ENCODE data around the gene MAP3K2.
"Not testable (repeated sequence)": the region's sequence is repeated elsewhere in the genome, so short reads cannot be mapped to it uniquely, and the experiment has no call there.

Gene MAP3K2

DNA sequence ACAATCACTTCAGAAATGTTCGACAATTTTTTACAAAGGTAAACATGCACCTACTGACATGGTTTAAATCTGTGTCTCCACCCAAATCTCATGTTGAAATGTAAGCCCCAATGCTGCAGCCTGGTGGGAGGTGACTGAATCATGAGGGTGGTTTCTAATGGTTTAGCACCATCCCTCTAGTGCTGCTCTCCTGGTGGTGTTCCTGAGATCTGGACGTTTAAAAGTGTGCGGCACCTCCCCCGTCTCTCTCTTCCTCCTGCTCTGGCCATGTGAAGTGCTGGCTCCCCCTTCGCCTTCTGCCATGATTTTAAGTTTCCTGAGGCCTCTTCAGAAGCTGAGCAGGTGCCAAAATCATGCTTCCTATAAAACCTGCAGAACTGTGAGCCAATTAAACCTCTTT is 28.3 kb downstream of the MAP3K2 start:
- in situ Hi-C loops (cut with HindIII; ENCODE audit: low sequenced_read_pairs), result no loop called here
- no peak overlapping the region for H3K4me3 ChIP-seq (ENCODE audit: low read depth, low read length)
- DNase-seq (ENCODE audit: low read depth), result no peak
- TF ChIP-seq, protein P1, sequence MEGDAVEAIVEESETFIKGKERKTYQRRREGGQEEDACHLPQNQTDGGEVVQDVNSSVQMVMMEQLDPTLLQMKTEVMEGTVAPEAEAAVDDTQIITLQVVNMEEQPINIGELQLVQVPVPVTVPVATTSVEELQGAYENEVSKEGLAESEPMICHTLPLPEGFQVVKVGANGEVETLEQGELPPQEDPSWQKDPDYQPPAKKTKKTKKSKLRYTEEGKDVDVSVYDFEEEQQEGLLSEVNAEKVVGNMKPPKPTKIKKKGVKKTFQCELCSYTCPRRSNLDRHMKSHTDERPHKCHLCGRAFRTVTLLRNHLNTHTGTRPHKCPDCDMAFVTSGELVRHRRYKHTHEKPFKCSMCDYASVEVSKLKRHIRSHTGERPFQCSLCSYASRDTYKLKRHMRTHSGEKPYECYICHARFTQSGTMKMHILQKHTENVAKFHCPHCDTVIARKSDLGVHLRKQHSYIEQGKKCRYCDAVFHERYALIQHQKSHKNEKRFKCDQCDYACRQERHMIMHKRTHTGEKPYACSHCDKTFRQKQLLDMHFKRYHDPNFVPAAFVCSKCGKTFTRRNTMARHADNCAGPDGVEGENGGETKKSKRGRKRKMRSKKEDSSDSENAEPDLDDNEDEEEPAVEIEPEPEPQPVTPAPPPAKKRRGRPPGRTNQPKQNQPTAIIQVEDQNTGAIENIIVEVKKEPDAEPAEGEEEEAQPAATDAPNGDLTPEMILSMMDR (IDR thresholded peaks at IDR 0.05; ENCODE audit: low read depth, low read length, missing control alignments), result no peak

DNA sequence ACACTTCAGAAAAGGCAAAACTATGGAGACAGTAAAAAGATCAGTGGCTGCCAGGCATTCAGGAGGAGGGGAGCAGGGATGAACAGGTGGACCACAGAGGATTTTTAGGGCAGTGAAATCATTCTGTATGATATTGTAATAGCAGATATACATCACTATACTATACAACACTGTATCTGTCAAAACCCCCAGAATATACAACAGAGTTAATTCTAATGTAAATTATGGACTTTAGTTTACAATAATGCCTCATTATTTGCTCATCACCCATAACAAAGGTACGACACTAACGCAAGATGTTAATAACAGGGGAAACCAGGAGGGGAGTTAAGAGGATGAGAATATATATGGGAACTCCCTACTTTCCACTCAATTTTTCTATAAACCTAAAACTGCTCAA is 28.8 kb downstream of the MAP3K2 start:
- in situ Hi-C loops (cut with HindIII; ENCODE audit: low sequenced_read_pairs), result no loop called here
- no peak overlapping the region for H3K4me3 ChIP-seq (ENCODE audit: low read depth, low read length)
- no peak for DNase-seq (ENCODE audit: low read depth)
- TF ChIP-seq, protein P1 (IDR thresholded peaks at IDR 0.05; ENCODE audit: low read depth, low read length, missing control alignments), result no peak

DNA sequence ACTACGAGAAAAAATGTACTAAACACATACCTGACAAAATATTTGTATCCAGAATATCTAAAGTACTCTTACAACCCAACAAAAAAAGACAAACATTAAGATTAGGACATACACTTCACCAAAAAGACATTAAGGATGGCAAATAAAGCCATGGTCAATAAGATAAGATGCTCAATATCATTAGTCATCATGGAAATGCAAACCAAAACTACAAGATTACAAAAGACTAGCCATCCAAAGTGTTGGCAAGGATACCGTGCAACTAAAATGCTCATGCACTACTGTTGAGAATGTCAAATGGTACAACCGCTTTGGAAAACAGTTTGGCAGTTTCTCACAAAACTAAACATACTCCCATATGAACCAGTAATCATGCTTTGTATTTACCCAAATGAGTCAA is 29.7 kb downstream of the MAP3K2 start:
- TF ChIP-seq, protein P1 (IDR thresholded peaks at IDR 0.05; ENCODE audit: low read depth, low read length, missing control alignments), result no peak
- no peak overlapping the region for H3K4me3 ChIP-seq (ENCODE audit: low read depth, low read length)
- no peak for DNase-seq (ENCODE audit: low read depth)
- in situ Hi-C loops (cut with HindIII; ENCODE audit: low sequenced_read_pairs), result no loop called here

DNA sequence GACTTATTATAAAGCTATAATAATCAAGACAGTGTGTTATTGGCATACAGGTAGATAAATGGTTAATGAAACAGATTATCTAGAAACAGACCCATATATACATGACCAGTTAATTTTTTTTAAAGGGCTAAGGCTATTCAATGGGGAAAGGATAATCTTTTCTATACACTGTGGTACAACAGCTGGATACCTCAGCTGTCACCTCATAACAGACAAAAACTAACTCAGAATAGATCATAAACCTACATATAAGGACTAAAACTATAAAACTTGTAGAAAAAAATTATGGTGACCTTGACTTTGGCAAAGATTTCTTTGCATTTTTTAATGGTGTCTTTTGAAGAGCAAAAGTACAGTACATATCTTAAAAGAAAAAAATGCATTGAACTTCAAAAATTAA is 30.2 kb downstream of the MAP3K2 start:
- TF ChIP-seq, protein P1 (IDR thresholded peaks at IDR 0.05; ENCODE audit: low read depth, low read length, missing control alignments), result no peak

DNA sequence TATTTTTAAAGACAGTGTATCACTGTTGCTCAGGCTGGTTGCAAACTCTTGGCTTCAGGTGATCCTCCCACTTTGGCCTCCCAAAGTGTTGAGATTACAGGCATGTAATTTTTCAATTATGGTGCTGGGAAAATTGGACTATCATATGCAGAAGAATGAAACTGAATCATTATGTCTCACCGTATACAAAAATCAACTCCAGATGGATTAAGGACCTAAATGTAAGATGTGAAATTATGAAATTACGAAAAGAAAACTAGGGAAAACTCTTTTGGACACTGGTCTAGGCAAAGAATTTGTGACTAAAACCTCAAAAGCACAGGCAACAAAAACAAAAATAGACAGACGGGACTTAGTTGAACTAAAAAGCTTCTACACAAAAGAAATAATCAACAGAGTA is 31.2 kb downstream of the MAP3K2 start:
- TF ChIP-seq, protein P1 (IDR thresholded peaks at IDR 0.05; ENCODE audit: low read depth, low read length, missing control alignments), result no peak
- DNase-seq (ENCODE audit: low read depth), result no peak
- no peak overlapping the region for H3K4me3 ChIP-seq (ENCODE audit: low read depth, low read length)
- in situ Hi-C loops (cut with HindIII; ENCODE audit: low sequenced_read_pairs), result no loop called here

More for the DNA sequence above, 30.2 kb downstream of the MAP3K2 start:
- H3K4me3 ChIP-seq (ENCODE audit: low read depth, low read length), result no peak overlapping the region
- in situ Hi-C loops (cut with HindIII; ENCODE audit: low sequenced_read_pairs), result no loop called here
- DNase-seq (ENCODE audit: low read depth), result no peak

DNA sequence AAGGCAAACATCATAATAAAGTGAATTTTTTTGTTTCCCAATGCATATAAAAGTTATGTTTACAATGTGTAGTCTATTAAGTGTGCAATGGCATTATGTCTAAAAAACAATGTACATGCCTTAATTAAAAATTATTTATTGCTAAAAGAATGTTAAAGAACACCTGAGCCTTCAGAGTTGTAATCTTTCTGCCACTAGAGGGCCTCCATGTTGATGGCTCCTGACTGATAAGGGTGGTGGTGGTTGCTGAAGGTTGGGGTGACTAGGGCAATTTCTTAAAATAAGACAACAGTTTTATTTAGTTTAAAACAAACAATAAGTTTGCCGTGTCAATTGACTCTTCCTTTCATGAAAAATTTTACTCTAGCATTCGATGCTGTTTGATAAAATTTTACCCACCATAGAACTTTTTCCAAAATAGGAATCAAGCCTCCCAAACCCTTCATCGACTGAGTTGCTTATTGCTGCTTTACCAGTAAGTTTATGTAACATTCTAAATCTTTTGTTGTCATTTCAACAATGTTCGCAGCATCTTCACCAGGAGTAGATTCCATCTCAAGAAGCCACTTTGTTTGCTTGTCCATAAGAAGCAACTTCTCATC is 32.3 kb downstream of the MAP3K2 start:
- TF ChIP-seq, protein P1 (IDR thresholded peaks at IDR 0.05; ENCODE audit: low read depth, low read length, missing control alignments), result peak; percentile 64
- in situ Hi-C loops (cut with HindIII; ENCODE audit: low sequenced_read_pairs), result no loop called here
- no peak overlapping the region for H3K4me3 ChIP-seq (ENCODE audit: low read depth, low read length)
- DNase-seq (ENCODE audit: low read depth), result no peak

DNA sequence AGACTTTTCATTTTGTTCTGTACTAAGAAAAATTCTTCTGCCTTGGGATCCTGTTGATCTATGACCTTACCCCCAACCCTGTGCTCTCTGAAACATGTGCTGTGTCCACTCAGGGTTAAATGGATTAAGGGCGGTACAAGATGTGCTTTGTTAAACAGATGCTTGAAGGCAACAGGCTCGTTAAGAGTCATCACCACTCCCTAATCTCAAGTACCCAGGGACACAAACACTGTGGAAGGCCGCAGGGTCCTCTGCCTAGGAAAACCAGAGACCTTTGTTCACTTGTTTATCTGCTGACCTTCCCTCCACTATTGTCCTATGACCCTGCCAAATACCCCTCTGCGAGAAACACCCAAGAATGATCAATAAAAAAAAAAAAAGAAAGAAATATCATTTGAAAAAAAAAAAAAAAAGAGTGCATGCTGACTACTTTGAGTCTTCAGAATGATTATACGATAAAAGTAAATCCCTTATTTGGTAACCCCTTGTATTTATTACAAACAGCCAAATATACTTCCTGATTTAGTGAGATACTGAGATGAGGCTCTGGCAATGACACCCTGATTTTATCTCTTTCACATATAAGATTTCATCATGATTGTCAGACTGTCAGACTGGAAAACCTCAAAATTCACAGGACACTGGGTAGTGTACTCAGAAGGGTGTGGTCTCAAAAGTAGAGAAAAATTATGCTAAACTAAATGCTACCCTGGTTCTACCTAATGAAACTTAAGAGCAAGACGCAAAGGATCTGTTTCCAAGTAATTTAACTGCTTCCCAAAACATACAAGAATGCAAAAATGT is 33.7 kb downstream of the MAP3K2 start:
- in situ Hi-C loops (cut with HindIII; ENCODE audit: low sequenced_read_pairs), result loop anchor here (5.0 kb wide), 1 partner anchor 123 kb away; no protein-coding TSS in a partner anchor
- not testable (repeated sequence) for DNase-seq (ENCODE audit: low read depth); H3K4me3 ChIP-seq (ENCODE audit: low read depth, low read length)

DNA sequence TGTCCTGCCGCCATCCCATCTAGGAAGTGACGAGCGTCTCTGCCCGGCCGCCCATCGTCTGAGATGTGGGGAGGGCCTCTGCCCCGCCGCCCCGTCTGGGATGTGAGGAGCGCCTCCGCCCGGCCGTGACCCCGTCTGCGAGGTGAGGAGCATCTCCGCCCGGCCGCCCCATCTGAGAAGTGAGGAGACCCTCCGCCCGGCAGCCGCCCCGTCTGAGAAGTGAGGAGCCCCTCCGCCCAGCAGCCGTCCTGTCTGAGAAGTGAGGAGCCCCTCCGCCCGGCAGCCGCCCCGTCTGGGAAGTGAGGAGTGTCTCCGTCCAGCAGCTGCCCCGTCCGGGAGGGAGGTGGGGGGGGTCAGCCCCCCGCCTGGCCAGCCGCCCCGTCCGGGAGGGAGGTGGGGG is 34.6 kb downstream of the MAP3K2 start:
- not testable (repeated sequence) for DNase-seq (ENCODE audit: low read depth); H3K4me3 ChIP-seq (ENCODE audit: low read depth, low read length)
- in situ Hi-C loops (cut with HindIII; ENCODE audit: low sequenced_read_pairs), result loop anchor here (5.0 kb wide), 1 partner anchor 124 kb away; no protein-coding TSS in a partner anchor

Measured in astrocyte of the cerebellum (primary cell).